ENCODE data around the gene ANTXR1. TPM values are rescaled to one million over a fixed set of nuclear protein-coding genes. Genes with fewer than 3 reads are reported as not detected.

Gene ANTXR1
- polyA plus RNA-seq, 1 donor (not counting 4 experiments of a cell fraction or from before 2014, with no cell fraction given): 20.4 TPM

- no peaks in the 10 kb centered on the region for H3K27me3 ChIP-seq (ENCODE audit: control insufficient read depth, extremely low read depth, insufficient read depth, low read length)
- no peaks in the 10 kb centered on the region for H4K20me1 ChIP-seq (ENCODE audit: control insufficient read depth, extremely low read depth, insufficient read depth, low read length)
- no peak overlapping the region for H3K4me2 ChIP-seq (ENCODE audit: control insufficient read depth, extremely low read depth, insufficient read depth, low read depth, low read length)
- no peak for TF ChIP-seq EZH2 (IDR thresholded peaks at IDR 0.05; ENCODE audit: low read length)
- TF ChIP-seq CTCF (optimal IDR thresholded peaks at IDR 0.05 in 1 of 3, IDR thresholded peaks at IDR 0.05 in 1 of 3, conservative IDR thresholded peaks at IDR 0.05 in 1 of 3; ENCODE audit: extremely low read depth in 1 of 3, insufficient read depth in 2 of 3, low read length in 3 of 3): no peak
- DNase-seq (ENCODE audit: low read depth, low spot score): no peak
- no peaks in the 10 kb centered on the region for H3K9me1 ChIP-seq (ENCODE audit: control insufficient read depth, extremely low read depth, insufficient read depth, low read length)
- H3K79me2 ChIP-seq (ENCODE audit: control insufficient read depth, insufficient read depth, low read length): peaks cover 5% of the 10 kb centered on the region
- H3K9me3 ChIP-seq (ENCODE audit: control insufficient read depth, low read depth, low read length): no peaks in the 10 kb centered on the region
- H3K4me3 ChIP-seq (ENCODE audit: control insufficient read depth in 2 of 3, extremely low read depth in 1 of 3, insufficient read depth in 2 of 3, low read depth in 1 of 3, low read length in 3 of 3): no peak overlapping the region
- H3K9ac ChIP-seq (ENCODE audit: control insufficient read depth, extremely low read depth, insufficient read depth, low read length): no peak overlapping the region
- no peak overlapping the region for H3K27ac ChIP-seq (ENCODE audit: control insufficient read depth, insufficient read depth, low read length)
- FAIRE-seq: no peak
- dilution Hi-C loops (cut with MboI; ENCODE audit: extremely low pct_ligation_motif_present, low sequenced_read_pairs): no loop called here
- no peaks in the 10 kb centered on the region for H3K36me3 ChIP-seq (ENCODE audit: control insufficient read depth in 2 of 2, extremely low read depth in 1 of 2, insufficient read depth in 2 of 2, low read length in 2 of 2)
- H3K4me1 ChIP-seq (ENCODE audit: control insufficient read depth, extremely low read depth, insufficient read depth, low read length): peaks cover 3% of the 10 kb centered on the region
- H2AFZ ChIP-seq (ENCODE audit: control insufficient read depth, low read length): no peak overlapping the region
Measured at GRCh38 chr2:69034122-69034521, 21.1 kb downstream of the ANTXR1 start.

- Histone ChIP-seq H3K9me3 (ENCODE audit: control insufficient read depth, low read depth, low read length) (no peaks in the 10 kb centered on the region), H3K27me3 (ENCODE audit: control insufficient read depth, extremely low read depth, insufficient read depth, low read length) (no peaks in the 10 kb centered on the region), H3K27ac (ENCODE audit: control insufficient read depth, insufficient read depth, low read length) (no peak overlapping the region), H3K79me2 (ENCODE audit: control insufficient read depth, insufficient read depth, low read length) (peaks cover 5% of the 10 kb centered on the region), H3K4me3 (ENCODE audit: control insufficient read depth in 2 of 3, extremely low read depth in 1 of 3, insufficient read depth in 2 of 3, low read depth in 1 of 3, low read length in 3 of 3) (no peak overlapping the region), H4K20me1 (ENCODE audit: control insufficient read depth, extremely low read depth, insufficient read depth, low read length) (no peaks in the 10 kb centered on the region), H3K4me1 (ENCODE audit: control insufficient read depth, extremely low read depth, insufficient read depth, low read length) (peaks cover 3% of the 10 kb centered on the region), H3K36me3 (ENCODE audit: control insufficient read depth in 2 of 2, extremely low read depth in 1 of 2, insufficient read depth in 2 of 2, low read length in 2 of 2) (no peaks in the 10 kb centered on the region), H3K9me1 (ENCODE audit: control insufficient read depth, extremely low read depth, insufficient read depth, low read length) (no peaks in the 10 kb centered on the region), H3K9ac (ENCODE audit: control insufficient read depth, extremely low read depth, insufficient read depth, low read length) (no peak overlapping the region), H2AFZ (ENCODE audit: control insufficient read depth, low read length) (no peak overlapping the region), H3K4me2 (ENCODE audit: control insufficient read depth, extremely low read depth, insufficient read depth, low read depth, low read length) (no peak overlapping the region)
- no peak for TF ChIP-seq EZH2 (IDR thresholded peaks at IDR 0.05; ENCODE audit: low read length)
- no peak for TF ChIP-seq CTCF (optimal IDR thresholded peaks at IDR 0.05 in 1 of 3, IDR thresholded peaks at IDR 0.05 in 1 of 3, conservative IDR thresholded peaks at IDR 0.05 in 1 of 3; ENCODE audit: extremely low read depth in 1 of 3, insufficient read depth in 2 of 3, low read length in 3 of 3)
- no peak for DNase-seq (ENCODE audit: low read depth, low spot score)
- FAIRE-seq: no peak
- dilution Hi-C loops (cut with MboI; ENCODE audit: extremely low pct_ligation_motif_present, low sequenced_read_pairs): no loop called here
Measured at GRCh38 chr2:69034845-69035244, 21.9 kb downstream of the ANTXR1 start.

Data from keratinocyte (primary cell).